SK-N-SH (cell line): Measurements from ENCODE around the gene VGLL4. TPM values are rescaled to one million over a fixed set of nuclear protein-coding genes. Genes with fewer than 3 reads are reported as not detected.

Source experiments
- CTCF ChIA-PET: fragments of 300-600, 350-600 bp; formaldehyde crosslinking; extraction: SDS; loops from one replicate; lab custom pipeline; 2021; lab: Yijun Ruan, JAX
- POLR2A ChIA-PET: fragments of 350-600 bp; sonication (Branson Sonifier 250); formaldehyde crosslinking; extraction: SDS; loops from one replicate; lab custom pipeline; 2020; ENCODE audit warnings: antibody characterized with exemption, inconsistent platforms; lab: Yijun Ruan, JAX
- DNase-seq: peaks from one replicate; pipeline ENCODE4 v3.0.0; 2012
- H2AFZ ChIP-seq: fragments of 200-600 bp; sonication (generic); 2 replicates; pipeline ENCODE4 v1.8.1; 2016; ENCODE audit warnings: antibody characterized with exemption, mild to moderate bottlenecking, low read depth
- H3F3A ChIP-seq: fragments of 200-600 bp; sonication (generic); replicated peaks from 2 replicates; pipeline ENCODE3; 2016; ENCODE audit warnings: antibody characterized with exemption, mild to moderate bottlenecking; ENCODE audit not compliant: insufficient read depth
- H3K27ac ChIP-seq, 2 experiments: fragments of 200-500 bp in 1 of 2; fragments of 200-600 bp in 1 of 2; sonication (Bioruptor generic) in 1 of 2; sonication (generic), shearing (Covaris generic) in 1 of 2; 2 replicates each; pipeline versions ENCODE4 v1.5.1 to v1.6.1; 2014 to 2016; ENCODE audit warnings: low read depth in 2 of 2, inconsistent platforms in 1 of 2, low read length in 1 of 2, mild to moderate bottlenecking in 1 of 2, mixed read lengths in 1 of 2
- H3K27me3 ChIP-seq: fragments of 200-600 bp; sonication (generic), shearing (Covaris generic); 2 replicates; pipeline ENCODE4 v1.6.1; 2016; ENCODE audit warnings: mixed run types; ENCODE audit not compliant: insufficient read depth
- H3K36me3 ChIP-seq, 2 experiments: fragments of 200-500 bp in 1 of 2; fragments of 200-600 bp in 1 of 2; sonication (Bioruptor generic) in 1 of 2; sonication (generic) in 1 of 2; replicated peaks in 1 of 2; 2 replicates each; pipeline versions ENCODE3 to v1.5.1; 2014 to 2016; ENCODE audit warnings: low read length in 1 of 2, mild to moderate bottlenecking in 1 of 2; ENCODE audit not compliant: insufficient read depth in 2 of 2, control insufficient read depth in 1 of 2
- H3K4me1 ChIP-seq, 2 experiments: fragments of 200-500 bp in 1 of 2; fragments of 200-600 bp in 1 of 2; sonication (Bioruptor generic) in 1 of 2; sonication (generic), shearing (Covaris generic) in 1 of 2; 2 replicates each; pipeline versions ENCODE4 v1.5.1 to v1.6.1; 2014 to 2016; ENCODE audit warnings: low read depth in 1 of 2, low read length in 1 of 2, mixed run types in 1 of 2; ENCODE audit not compliant: insufficient read depth in 2 of 2, control insufficient read depth in 1 of 2
- H3K4me2 ChIP-seq: fragments of 200-600 bp; sonication (generic), shearing (Covaris generic); 2 replicates; pipeline ENCODE4 v1.6.1; 2017; ENCODE audit warnings: mixed run types
- H3K4me3 ChIP-seq, 2 experiments: fragments of 200-500 bp in 1 of 2; fragments of 200-600 bp in 1 of 2; sonication (Bioruptor generic) in 1 of 2; sonication (generic), shearing (Covaris generic) in 1 of 2; 2 replicates each; pipeline versions ENCODE4 v1.5.1 to v1.8.1; 2014 to 2016; ENCODE audit warnings: low read depth in 2 of 2, inconsistent platforms in 1 of 2, low read length in 1 of 2, mild to moderate bottlenecking in 1 of 2, mixed read lengths in 1 of 2, moderate library complexity in 1 of 2
- H3K79me2 ChIP-seq: fragments of 200-600 bp; sonication (generic); 2 replicates; pipeline ENCODE4 v1.8.1; 2017; ENCODE audit warnings: mild to moderate bottlenecking; ENCODE audit not compliant: insufficient read depth
- H3K9ac ChIP-seq: fragments of 200-600 bp; sonication (generic); 2 replicates; pipeline ENCODE4 v1.6.1; 2017; ENCODE audit warnings: mixed run types
- H3K9me2 ChIP-seq: fragments of 200-600 bp; sonication (generic); 2 replicates; pipeline ENCODE4 v1.6.1; 2017; ENCODE audit warnings: mixed run types
- H3K9me3 ChIP-seq: fragments of 200-600 bp; sonication (generic); 2 replicates; pipeline ENCODE4 v1.6.1; 2017; ENCODE audit warnings: mixed run types, mild to moderate bottlenecking, moderate library complexity
- H4K20me1 ChIP-seq: fragments of 200-600 bp; sonication (generic); 2 replicates; pipeline ENCODE4 v1.6.1; 2017; ENCODE audit warnings: mild to moderate bottlenecking, mixed run types; ENCODE audit not compliant: insufficient read depth
- CTCF ChIP-seq: fragments of 200-600 bp; sonication (generic); IDR thresholded peaks from 2 replicates; pipeline ENCODE4 v1.6.1; 2017; ENCODE audit warnings: antibody characterized with exemption, mild to moderate bottlenecking, moderate library complexity
- ELF1 ChIP-seq: IDR thresholded peaks from 2 replicates; pipeline ENCODE4 v1.4.0; 2012
- EP300 ChIP-seq, 2 experiments: IDR thresholded peaks; 2 replicates each; pipeline versions ENCODE4 v1.4.0 to v1.6.1; 2012; ENCODE audit warnings: borderline replicate concordance in 1 of 2, low read depth in 1 of 2, low read length in 1 of 2
- FOXM1 ChIP-seq: IDR thresholded peaks from 2 replicates; pipeline ENCODE4 v1.4.0; 2012; ENCODE audit warnings: low read depth, mild to moderate bottlenecking
- NFIC ChIP-seq: IDR thresholded peaks from 2 replicates; pipeline ENCODE4 v1.4.0; 2012; ENCODE audit warnings: borderline replicate concordance
- RAD21 ChIP-seq: IDR thresholded peaks from 2 replicates; pipeline ENCODE4 v1.6.1; 2012; ENCODE audit warnings: mild to moderate bottlenecking, low read length
- RFX5 ChIP-seq: IDR thresholded peaks from 2 replicates; pipeline ENCODE4 v1.6.1; 2012; ENCODE audit warnings: mild to moderate bottlenecking, improper control_type of control experiment, low read length
- SMC3 ChIP-seq: IDR thresholded peaks from 2 replicates; pipeline ENCODE4 v1.6.1; 2012; ENCODE audit warnings: low read depth, low read length, improper control_type of control experiment
- TCF12 ChIP-seq: IDR thresholded peaks from 2 replicates; pipeline ENCODE4 v1.4.0; 2012
- USF1 ChIP-seq: IDR thresholded peaks from 2 replicates; pipeline ENCODE4 v1.4.0; 2012; ENCODE audit warnings: low read depth, borderline replicate concordance
- ZBTB33 ChIP-seq: IDR thresholded peaks from 2 replicates; pipeline ENCODE4 v1.4.0; 2012; ENCODE audit warnings: low read depth, borderline replicate concordance
- WGBS: methylation state at CpG from one replicate; pipeline ENCODE4 v1.1.6; 2017; ENCODE audit warnings: low lambda C conversion rate; 5-methylcytosine and 5-hydroxymethylcytosine counted together
- polyA plus RNA-seq, 3 experiments: library from polyadenylated mRNA; depleted of rRNA; stranded (reverse); fragments of >200 nt; gene quantifications; 2 replicates each; pipeline ENCODE4 v1.2.3, GENCODE V29; 2012

The VGLL4 gene
- polyA plus RNA-seq, 1 of the 3 experiments (the other 2 are of a cell fraction), result 48.9 TPM

GRCh38 chr3:11558002-11558401 lies 85.7 kb downstream of the VGLL4 start (continued):
- TF ChIP-seq CTCF (no peak), FOXM1 (no peak), NFIC (no peak), SMC3 (no peak)

- Histone ChIP-seq H3K27me3 (no peaks in the 10 kb centered on the region), H3K4me1 (peaks cover 19 to 43% of the 10 kb centered on the region in 2 experiments; a peak in 2 of 4 replicates), H3K9me3 (no peaks in the 10 kb centered on the region), H3K9me2 (no peaks in the 10 kb centered on the region), H3K36me3 (peaks cover 27 to 53% of the 10 kb centered on the region in 2 experiments), H4K20me1 (peaks cover 61% of the 10 kb centered on the region), H3K79me2 (peaks cover 67% of the 10 kb centered on the region), H3K9ac (no peak overlapping the region), H3K27ac (peak overlapping the region; percentile 16 to 65; a peak in 3 of 4 replicates), H3K4me3 (no peak overlapping the region), H3F3A (peaks cover 20% of the 10 kb centered on the region), H2AFZ (no peak overlapping the region), H3K4me2 (peak overlapping the region; percentile 12; the same call in 1 of the 2 replicates)
- ChIA-PET POLR2A (no interaction called here), CTCF (interaction anchor here (0.6 to 2.1 kb wide), 5 partner anchors 10 to 177 kb away, joined by 3 to 7 read pairs (median 4); no protein-coding TSS in a partner anchor)
- DNase-seq, result no peak
- TF ChIP-seq RAD21, result no peak
- TF ChIP-seq ZBTB33, result no peak
- TF ChIP-seq ELF1, result no peak
- no peak for TF ChIP-seq RFX5
- no peak for TF ChIP-seq EP300 (IDR thresholded peaks at IDR 0.05; ENCODE audit: borderline replicate concordance in 1 of 2, low read depth in 1 of 2, low read length in 1 of 2)
- no peak for TF ChIP-seq TCF12
- no peak for TF ChIP-seq USF1
- 83% methylated on average over 9 of the region's 16 CpGs for WGBS
These were observed 86.7 kb downstream of the VGLL4 start for GRCh38 chr3:11556851-11557644.
